GM19438 (cell line): ENCODE measurements around the gene ANKH.

Experiments
- ATAC-seq: cut with Tn5 transposase; IDR thresholded peaks from one replicate; pipeline ENCODE4 v1.9.1; 2021; ENCODE audit warnings: low read depth; ENCODE audit not compliant: unreplicated experiment

Gene ANKH

DNA sequence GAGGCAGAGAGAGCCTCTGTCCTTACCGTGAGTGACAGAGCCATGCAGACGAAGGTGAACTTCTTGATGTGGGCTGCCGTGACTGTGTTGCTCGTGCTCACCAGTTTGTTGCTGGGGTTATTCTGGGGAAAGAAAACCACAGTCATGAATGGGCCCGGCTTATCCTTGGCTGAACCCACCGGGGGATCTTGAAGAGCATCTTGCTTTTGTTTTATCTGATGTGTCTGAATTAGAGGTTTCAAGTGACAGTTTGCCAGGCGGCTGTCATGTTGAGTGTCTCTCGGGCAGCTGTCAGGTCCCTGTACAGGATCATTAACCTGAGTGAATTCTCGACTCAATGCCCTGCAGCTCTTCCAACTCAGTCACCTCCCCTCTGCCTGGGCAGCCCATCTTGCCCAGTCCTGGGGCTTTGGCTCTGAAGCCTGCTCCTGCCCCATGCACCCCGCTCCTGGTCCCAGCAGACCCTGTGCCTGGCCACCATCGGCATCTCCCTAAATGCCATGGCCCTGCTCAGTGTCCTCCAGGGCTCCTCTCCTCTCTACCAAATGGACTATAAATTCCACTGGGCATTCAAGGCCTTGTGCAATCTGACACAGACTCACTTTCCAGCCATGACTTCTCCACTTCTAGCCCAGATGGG lies 129.7 kb downstream of the ANKH start:
- ATAC-seq, result no peak

DNA sequence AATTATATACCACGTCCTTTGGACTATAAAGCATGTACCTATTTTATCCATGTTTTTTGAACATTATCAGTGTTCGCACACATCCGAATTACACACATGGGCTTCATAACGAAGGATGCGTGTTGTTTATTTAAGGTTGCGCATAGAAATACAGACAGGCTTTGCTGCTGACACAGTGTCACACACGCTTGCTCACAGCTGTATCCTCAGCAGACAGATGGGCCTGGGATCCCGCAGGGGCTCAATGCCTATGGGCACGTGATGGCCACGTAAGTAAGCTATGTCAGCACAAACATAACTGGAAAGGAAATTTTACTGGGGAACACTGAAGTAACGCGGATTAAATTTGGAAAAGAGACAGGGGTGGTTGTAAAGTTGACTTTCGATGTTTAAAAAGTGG lies 130.4 kb downstream of the ANKH start:
- no peak for ATAC-seq

DNA sequence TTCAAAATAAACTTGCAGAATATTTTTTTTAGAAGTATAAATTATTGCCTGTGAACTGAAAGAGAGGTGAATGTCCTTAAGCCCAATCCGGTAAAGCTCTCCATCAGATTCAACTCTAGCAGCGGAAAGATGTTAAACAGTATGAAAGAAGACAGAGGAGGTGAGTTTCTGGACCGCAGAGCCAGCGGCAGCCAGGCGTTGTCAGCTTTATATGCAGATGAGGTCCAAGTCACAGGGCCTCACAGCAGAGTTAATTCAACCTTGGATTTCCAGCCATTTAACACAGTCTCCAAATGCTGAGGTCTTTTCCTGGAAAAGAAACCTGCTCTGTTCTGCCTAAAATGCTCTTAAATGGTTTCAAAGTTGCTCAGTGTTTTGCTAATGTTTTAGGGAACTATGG lies 131.6 kb downstream of the ANKH start:
- ATAC-seq, result no peak

DNA sequence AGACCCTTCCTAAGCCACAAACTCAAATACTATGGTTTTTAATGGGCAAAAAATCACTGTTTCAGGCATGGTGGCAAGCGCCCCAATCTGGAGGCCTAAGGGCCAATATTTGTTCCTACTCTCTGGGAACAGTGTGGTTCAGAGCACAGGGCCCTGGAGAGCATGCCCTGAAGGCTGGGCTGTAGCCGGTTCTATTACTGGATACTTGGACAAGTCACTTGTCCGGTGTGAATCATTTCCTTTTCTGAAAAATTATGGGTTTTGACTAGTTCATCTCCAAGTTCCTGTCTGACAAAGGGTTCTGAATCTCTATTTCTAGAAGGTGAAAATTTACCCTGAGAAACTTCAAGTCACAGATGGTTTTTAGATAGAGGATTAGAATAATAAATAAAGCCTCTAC lies 132.0 kb downstream of the ANKH start:
- ATAC-seq, result no peak

DNA sequence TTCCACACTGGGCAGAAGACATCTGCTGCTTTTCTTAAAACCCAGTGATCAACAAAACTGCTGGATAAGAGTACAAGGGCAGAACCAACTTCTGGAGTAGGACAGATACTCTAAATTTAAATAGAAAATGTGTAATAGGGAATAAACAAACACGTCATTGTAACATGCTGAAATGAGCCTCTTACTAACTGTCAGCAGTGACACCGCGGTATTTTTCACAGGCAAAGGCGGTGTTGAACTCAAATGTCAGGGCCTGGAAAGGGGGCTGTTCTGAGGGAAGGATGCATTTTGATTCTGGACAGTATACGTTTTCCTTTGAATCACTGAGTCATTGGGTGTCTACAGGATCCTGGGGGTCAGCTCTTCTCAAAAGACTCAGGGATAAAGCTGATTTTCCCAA lies 133.5 kb downstream of the ANKH start:
- ATAC-seq, result no peak

DNA sequence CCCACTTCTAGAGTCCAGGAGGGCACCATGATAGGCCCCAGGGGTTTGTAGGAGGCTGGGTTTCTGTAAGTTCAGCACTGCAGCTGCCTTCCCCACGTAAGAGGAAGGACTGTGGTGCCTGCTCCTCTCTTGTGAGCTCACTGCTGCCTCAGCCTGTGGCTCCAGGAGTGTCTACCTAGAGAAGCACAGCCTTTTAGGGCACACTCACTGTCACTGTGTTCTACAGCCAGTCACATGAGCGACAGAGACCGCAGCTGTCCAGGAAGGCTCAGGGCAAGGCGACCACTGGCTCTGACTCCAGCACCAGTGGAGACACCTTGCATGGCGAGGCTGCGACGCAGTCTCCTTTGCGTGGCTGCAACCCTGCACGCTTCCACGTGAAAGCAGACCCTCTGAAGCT lies 134.3 kb downstream of the ANKH start:
- no peak for ATAC-seq

DNA sequence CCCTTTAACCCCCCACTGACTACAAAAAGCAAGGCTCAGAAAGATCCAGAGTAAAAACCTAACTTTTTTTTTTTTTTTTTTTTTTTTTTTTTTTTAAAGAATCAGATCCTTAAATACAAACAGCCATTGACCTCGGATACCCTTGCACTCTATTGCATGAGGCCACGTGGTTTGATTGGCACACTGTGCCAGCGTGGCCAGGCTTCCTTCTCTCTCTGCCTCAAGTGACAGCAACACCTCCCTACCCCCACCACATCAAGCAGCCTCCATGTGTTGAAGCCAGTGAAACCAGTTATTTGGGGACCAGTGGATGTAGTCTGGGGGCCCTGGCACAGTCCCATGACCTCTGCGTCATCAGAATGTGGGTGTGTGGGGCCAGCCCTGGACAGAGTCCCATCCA lies 135.6 kb downstream of the ANKH start:
- no peak for ATAC-seq

DNA sequence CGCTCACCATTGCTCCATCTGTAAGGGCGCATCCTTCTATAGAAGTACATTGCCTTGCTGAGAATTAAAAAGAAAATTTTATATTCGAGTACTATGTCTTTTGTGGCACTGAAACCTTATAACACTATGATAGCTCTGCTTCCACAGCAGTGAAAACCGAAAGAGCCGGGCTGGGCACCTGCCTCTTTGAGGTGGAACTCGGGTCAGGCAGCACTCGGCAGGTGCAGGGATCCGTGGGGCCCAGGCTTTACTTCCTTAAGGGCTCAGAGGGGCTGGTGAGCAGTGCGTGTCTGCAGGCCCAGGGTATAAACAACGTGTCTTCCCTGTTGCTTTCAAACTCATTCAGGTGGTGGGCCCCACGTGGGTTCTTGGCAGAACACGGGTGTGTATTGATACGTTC lies 137.2 kb downstream of the ANKH start:
- no peak for ATAC-seq

DNA sequence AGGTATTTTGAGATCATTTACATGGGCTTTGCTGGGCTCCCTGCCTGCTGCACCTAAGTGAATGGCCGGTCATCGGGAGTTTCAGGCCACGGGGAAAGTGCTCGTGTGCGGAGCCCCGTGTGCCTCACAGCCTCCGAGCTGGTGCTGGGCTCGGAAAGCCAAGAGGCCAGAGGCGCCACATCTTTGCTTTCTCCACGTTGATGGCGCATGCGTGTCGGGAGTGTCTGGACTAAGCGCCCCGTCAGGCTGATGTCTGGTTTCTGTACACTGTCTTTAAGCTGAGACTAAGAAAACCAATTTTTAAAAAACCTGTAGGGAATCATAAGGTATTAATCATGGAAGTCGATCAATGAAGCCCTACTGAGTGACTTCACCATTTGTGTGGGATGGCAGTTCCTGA lies 137.9 kb downstream of the ANKH start:
- ATAC-seq, result no peak

DNA sequence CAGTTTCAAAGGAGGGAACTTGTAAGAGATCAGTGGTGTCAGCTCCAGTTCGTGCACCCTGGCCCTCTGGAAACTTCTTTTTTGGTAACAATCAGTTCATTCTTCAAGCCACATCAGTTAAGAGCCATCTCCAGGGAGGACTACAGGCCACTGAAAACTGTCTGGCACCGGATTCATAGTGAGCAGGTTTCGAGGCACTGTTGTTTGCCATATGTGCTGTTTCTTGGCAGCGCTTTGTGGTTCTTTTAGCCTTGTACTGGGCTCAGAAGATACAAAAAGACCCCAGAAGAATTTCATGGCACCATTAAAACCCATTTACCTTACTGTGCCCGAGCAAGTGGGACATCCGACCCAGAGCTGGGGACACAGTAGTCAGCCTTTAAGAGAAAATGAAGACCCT lies 138.6 kb downstream of the ANKH start:
- no peak for ATAC-seq

DNA sequence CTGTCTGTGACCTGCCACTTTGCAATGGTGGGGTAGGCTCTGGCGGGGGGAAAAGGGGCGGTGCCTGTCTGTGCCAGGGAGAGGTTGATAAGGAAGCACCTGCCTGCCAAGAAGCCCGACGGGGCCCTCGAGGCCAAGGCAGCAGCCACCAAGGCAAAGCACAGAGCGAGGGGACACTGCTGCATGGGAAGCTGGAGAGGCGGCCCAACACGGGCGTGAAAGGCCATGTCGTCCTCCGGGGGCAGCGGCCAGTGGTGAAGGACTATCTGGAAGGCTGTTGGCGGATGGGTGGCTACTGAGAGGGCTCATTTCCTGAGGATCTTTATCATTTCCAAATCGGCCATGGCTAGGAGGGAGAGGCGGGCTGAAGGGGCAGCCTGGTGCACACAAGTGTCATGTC lies 140.7 kb downstream of the ANKH start:
- no peak for ATAC-seq

DNA sequence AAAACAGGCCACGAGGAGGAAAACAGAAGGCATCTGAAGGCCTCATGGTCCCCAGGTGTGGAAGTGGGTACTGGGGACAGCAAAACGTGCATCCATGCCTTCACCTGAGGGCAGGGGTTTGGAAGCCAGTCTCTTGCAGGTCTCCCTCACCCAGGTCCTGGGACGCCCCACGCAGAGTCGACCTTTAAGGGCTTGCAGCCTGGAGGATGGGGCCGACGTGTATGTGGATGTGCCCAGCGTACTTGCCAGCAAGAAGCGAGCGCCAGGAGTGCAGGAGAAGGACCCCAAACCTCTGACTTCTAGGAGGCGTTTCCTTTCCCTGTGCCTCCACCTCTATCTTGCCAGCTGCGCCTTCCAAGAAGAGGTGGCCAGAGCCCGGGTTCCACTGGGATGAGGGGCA lies 141.1 kb downstream of the ANKH start:
- ATAC-seq, result no peak

DNA sequence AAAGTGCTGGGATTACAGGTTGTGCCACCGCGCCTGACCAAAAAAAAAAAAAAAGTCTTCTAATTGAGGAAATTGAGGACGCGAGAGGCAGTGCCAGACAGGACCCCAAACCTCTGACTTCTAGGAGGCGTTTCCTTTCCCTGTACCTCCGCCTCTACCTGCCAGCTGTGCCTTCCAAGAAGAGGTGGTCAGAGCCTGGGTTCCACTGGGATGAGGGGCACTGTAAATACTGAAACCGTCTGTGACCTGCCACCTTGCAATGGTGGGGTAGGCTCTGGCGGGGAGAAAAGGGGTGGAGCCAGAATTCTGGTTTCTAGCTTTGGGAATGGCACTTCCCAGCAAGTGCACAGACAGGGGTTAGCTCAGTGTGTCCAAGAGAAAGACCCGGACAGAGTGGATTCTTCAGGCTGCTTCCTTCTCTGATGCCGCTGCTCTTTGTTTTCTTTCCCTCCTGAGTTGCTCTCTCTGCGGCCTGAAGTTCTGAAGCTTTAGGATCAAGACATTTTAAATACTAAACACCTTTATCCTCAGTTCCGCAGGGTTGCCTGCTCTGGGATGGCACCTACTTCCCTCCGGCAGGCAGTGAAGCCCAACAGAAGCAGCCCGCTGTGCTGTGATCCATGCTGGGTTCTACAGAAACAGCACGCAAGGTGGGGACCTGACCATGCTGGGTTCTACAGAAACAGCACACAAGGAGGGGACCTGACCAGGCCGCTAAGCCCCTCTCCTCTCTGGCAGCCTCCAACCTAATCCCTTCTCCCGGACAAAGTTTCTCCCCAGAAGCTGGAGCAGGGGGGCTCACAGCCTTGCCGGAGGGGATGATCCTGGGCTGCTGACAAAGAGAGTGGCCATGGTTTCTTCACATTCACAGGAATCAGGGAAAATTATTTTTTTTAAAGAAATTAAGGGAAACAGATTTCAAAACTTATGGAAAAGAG lies 141.9 kb downstream of the ANKH start:
- ATAC-seq, result no peak

DNA sequence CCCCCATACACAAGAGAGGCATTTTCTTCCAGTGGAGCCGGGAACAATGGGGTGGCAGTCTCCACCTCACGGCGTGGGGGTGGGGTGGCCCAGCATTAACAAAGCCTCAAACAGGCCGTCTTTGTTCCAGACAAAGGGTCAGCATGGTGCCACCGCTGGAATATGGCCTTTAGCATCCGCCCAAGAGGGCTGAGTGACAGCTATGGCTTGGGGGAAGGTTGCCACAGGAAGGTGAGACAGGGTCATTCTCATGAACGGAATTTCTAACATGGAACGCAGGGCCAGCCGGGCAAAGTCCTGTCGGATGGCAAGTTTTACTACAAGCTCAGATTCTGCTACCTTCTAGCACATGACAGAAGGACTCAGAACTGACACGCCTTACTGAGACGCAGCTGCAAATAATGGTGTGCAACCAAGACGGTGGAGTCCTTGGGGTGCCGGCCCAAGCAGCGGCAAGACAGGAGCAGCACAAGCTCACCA lies 143.1 kb downstream of the ANKH start:
- ATAC-seq, result no peak

DNA sequence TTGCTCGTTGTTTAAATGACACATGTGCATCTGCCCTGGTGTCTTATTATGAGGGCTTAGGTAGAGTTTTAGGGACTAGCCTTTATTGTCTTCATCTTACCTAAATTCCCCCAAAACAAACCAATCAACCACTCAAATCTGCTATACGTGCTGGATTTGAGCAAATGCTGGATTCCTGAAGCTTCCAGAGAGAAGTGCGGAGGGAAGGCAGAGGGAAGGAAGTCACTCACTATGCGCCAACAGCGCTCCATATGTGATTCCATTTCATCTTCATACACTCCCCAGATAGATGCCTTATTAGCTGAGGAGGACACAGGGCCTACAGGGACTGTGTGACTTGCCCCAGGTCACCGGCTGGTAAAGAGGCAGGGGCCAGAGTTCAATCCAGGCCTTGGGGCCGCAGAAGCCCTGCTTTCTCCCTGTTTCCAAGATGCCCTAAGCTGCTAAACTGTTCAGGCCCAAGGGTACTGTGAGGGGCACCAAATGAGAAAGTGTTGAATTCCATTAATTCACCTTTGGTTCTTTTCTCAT lies 143.6 kb downstream of the ANKH start:
- ATAC-seq, result no peak

DNA sequence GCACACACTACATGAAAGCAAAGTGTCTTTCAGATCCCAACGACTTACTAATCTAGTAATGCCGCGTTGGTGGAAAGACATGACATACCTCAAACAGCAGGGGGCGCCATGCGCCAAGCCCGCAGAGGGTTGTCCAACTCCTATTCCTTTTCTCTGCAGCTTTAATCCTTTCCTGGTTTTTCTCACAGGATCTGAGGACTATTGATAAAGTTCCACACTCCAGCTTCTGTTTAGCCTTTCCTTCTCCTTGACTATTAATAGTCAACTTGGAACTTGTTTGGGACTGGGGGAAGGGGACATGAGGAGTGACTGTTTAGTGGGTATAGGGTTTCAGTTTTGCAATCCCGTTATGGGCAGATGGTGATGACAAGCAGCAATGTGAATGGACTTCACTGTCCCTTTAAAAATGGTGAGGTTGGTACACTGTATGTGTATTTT lies 144.1 kb downstream of the ANKH start:
- ATAC-seq, result peak; percentile 67

DNA sequence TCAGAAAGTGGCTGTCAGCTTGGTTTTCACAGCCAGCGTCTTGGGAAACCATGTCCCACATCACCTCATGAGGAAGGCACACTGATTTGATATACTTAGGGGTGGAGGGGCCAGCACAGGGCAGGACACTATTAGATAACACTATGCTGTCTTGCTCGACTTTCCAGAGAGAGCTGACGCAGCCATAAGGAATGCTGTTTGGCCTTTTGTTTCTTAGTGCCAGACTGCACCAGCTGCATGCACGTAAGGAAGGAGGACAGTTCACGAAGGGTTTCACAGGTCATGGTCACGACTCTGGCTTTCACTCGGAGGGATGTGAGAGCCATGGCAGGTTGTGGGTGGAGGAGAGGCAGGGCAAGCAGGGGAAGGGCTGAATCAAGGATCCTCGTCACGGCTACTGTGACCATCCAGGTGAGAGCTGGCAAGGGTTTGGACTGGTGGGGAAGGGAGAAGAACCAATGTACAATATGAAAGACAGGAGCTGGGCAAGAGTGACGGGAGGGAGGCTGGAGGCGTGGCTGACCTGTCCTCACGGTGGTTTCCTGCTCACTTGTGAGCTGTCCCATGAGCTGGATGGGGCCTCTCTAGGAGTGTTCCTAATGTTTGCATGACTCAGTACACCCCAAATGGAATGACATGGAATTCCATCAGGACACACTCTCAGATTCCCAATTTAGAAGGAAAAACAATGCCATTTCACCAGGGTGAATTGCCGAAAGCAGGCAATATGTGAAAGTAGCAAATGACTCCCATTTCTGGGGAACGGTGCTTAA lies 145.3 kb downstream of the ANKH start:
- ATAC-seq, result no peak

DNA sequence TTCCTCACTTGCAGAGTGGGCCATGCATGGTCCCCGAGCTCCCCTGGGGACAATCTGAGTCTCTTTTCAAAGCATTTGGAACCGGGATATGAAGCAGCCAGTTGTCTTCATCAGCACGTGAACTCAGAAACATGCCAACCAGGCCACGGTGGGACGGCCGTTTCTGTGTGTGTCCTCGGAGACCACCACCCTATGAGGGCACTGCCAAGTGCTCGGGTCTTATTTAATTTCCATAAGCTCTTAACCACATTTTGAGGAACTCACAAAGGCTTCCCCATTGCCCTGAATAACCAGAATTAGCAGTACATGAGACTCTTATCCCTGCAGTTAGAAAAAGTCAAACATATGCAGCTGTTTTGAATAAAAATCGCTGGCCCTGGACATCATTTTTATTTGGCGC lies 146.9 kb downstream of the ANKH start:
- ATAC-seq, result no peak

DNA sequence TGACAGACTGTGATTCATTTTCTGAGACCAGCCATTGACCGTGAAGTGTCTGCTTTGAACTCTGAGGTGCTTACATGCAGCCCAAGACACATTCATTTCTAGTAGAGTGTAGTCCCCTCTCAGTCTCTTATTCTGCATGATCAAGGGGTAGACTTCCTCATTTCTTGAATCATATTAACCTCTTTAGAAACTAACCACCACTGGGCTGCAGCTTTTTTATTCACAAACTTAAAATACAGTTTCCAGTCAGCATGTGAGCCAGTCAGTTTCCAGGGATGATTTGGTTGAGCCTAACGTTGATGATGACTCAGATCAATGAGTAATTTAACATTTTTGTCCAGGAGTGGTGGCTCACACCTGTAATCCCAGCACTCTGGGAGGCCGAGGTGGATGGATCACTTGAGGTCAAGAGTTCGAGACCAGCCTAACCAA lies 147.9 kb downstream of the ANKH start:
- no peak for ATAC-seq

DNA sequence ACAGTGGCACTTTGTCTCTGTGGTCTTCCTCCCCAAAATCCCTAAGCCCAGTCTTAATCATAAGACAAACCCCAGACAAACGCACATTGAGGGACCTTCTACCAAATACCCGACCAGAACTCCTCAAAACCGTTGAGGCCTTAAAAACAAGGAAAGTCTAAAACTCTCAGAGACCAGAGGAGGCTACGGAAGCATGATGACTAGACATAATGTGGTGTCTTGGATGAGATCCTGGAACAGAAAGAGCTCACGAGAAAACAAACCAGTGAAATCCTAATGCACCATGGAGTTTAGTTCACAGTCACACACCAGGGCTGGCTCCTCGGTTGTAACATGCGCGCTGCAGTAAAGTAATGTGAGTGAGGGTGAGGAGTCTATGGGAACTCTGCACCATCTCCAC lies 148.7 kb downstream of the ANKH start:
- ATAC-seq, result no peak
